Measurements from ENCODE around the gene PPARD.

Gene PPARD

GRCh38 chr6:35400111-35400510 lies 57.8 kb downstream of the PPARD start:
- no peak for DNase-seq (ENCODE audit: low spot score in 2 of 2)
- Mint-ChIP-seq H3K4me1 (peaks cover 49% of the 10 kb centered on the region), H3K27ac (ENCODE audit: low read depth) (peak overlapping the region; percentile 39), H3K36me3 (ENCODE audit: insufficient read depth) (peaks cover 4% of the 10 kb centered on the region), H3K9me3 (no peaks in the 10 kb centered on the region), H3K27me3 (no peaks in the 10 kb centered on the region), H3K4me3 (no peak overlapping the region)
- ATAC-seq (replicated peaks; ENCODE audit: extremely low read depth, poor library complexity, severe bottlenecking): no peak

GRCh38 chr6:35400901-35401311 lies 58.5 kb downstream of the PPARD start:
- ATAC-seq (replicated peaks; ENCODE audit: extremely low read depth, poor library complexity, severe bottlenecking): no peak
- no peaks in the 10 kb centered on the region for H3K27me3 Mint-ChIP-seq
- peaks cover 47% of the 10 kb centered on the region for H3K4me1 Mint-ChIP-seq
- H3K36me3 Mint-ChIP-seq (ENCODE audit: insufficient read depth): peaks cover 4% of the 10 kb centered on the region
- DNase-seq (ENCODE audit: low spot score in 2 of 2): no peak
- no peaks in the 10 kb centered on the region for H3K9me3 Mint-ChIP-seq
- H3K27ac Mint-ChIP-seq (ENCODE audit: low read depth): peak overlapping the region; percentile 39
- no peak overlapping the region for H3K4me3 Mint-ChIP-seq

- Mint-ChIP-seq H3K4me1 (peaks cover 51% of the 10 kb centered on the region), H3K9me3 (no peaks in the 10 kb centered on the region), H3K27me3 (no peaks in the 10 kb centered on the region), H3K27ac (ENCODE audit: low read depth) (peak overlapping the region; percentile 27), H3K4me3 (no peak overlapping the region), H3K36me3 (ENCODE audit: insufficient read depth) (peaks cover 4% of the 10 kb centered on the region)
- ATAC-seq (replicated peaks; ENCODE audit: extremely low read depth, poor library complexity, severe bottlenecking) (no peak), DNase-seq (ENCODE audit: low spot score in 2 of 2) (no peak)
These were observed 59.2 kb downstream of the PPARD start for GRCh38 chr6:35401514-35401913.

- no peaks in the 10 kb centered on the region for H3K27me3 Mint-ChIP-seq
- H3K4me3 Mint-ChIP-seq: no peak overlapping the region
- ATAC-seq (replicated peaks; ENCODE audit: extremely low read depth, poor library complexity, severe bottlenecking) (no peak), DNase-seq (ENCODE audit: low spot score in 2 of 2) (no peak)
- no peaks in the 10 kb centered on the region for H3K9me3 Mint-ChIP-seq
- peaks cover 3% of the 10 kb centered on the region for H3K36me3 Mint-ChIP-seq (ENCODE audit: insufficient read depth)
- peaks cover 45% of the 10 kb centered on the region for H3K4me1 Mint-ChIP-seq
- peak overlapping the region; percentile 26 for H3K27ac Mint-ChIP-seq (ENCODE audit: low read depth)
These were observed 59.9 kb downstream of the PPARD start for GRCh38 chr6:35402136-35402855.

GRCh38 chr6:35402856-35403191 lies 60.5 kb downstream of the PPARD start:
- peak overlapping the region; percentile 26 for H3K27ac Mint-ChIP-seq (ENCODE audit: low read depth)
- no peak overlapping the region for H3K4me3 Mint-ChIP-seq
- no peaks in the 10 kb centered on the region for H3K9me3 Mint-ChIP-seq
- H3K36me3 Mint-ChIP-seq (ENCODE audit: insufficient read depth): peaks cover 2% of the 10 kb centered on the region
- DNase-seq (ENCODE audit: low spot score in 2 of 2) (no peak), ATAC-seq (replicated peaks; ENCODE audit: extremely low read depth, poor library complexity, severe bottlenecking) (no peak)
- H3K27me3 Mint-ChIP-seq: no peaks in the 10 kb centered on the region
- peaks cover 40% of the 10 kb centered on the region for H3K4me1 Mint-ChIP-seq

- Mint-ChIP-seq H3K4me1 (peaks cover 34% of the 10 kb centered on the region), H3K36me3 (ENCODE audit: insufficient read depth) (peaks cover 2% of the 10 kb centered on the region), H3K27ac (ENCODE audit: low read depth) (peak overlapping the region; percentile 75), H3K9me3 (no peaks in the 10 kb centered on the region), H3K4me3 (no peak overlapping the region), H3K27me3 (no peaks in the 10 kb centered on the region)
- no peak for DNase-seq (ENCODE audit: low spot score in 2 of 2)
- ATAC-seq (replicated peaks; ENCODE audit: extremely low read depth, poor library complexity, severe bottlenecking): no peak
These were observed 61.4 kb downstream of the PPARD start for GRCh38 chr6:35403544-35404442.

- H3K27me3 Mint-ChIP-seq: no peaks in the 10 kb centered on the region
- no peak for ATAC-seq (replicated peaks; ENCODE audit: extremely low read depth, poor library complexity, severe bottlenecking)
- H3K4me1 Mint-ChIP-seq: peaks cover 37% of the 10 kb centered on the region
- peaks cover 10% of the 10 kb centered on the region for H3K36me3 Mint-ChIP-seq (ENCODE audit: insufficient read depth)
- H3K9me3 Mint-ChIP-seq: no peaks in the 10 kb centered on the region
- no peak for DNase-seq (ENCODE audit: low spot score in 2 of 2)
- H3K4me3 Mint-ChIP-seq: no peak overlapping the region
- no peak overlapping the region for H3K27ac Mint-ChIP-seq (ENCODE audit: low read depth)
These were observed 64.5 kb downstream of the PPARD start for GRCh38 chr6:35406711-35407485.

- H3K9me3 Mint-ChIP-seq: no peaks in the 10 kb centered on the region
- ATAC-seq (replicated peaks; ENCODE audit: extremely low read depth, poor library complexity, severe bottlenecking) (no peak), DNase-seq (ENCODE audit: low spot score in 2 of 2) (no peak)
- peaks cover 22% of the 10 kb centered on the region for H3K4me1 Mint-ChIP-seq
- no peaks in the 10 kb centered on the region for H3K27me3 Mint-ChIP-seq
- H3K36me3 Mint-ChIP-seq (ENCODE audit: insufficient read depth): peaks cover 24% of the 10 kb centered on the region
- H3K27ac Mint-ChIP-seq (ENCODE audit: low read depth): no peak overlapping the region
- H3K4me3 Mint-ChIP-seq: no peak overlapping the region
These were observed 66.9 kb downstream of the PPARD start for GRCh38 chr6:35409245-35409644.

- Mint-ChIP-seq H3K4me1 (peaks cover 22% of the 10 kb centered on the region), H3K9me3 (no peaks in the 10 kb centered on the region), H3K27ac (ENCODE audit: low read depth) (peak overlapping the region; percentile 14), H3K4me3 (no peak overlapping the region), H3K27me3 (no peaks in the 10 kb centered on the region), H3K36me3 (ENCODE audit: insufficient read depth) (peaks cover 22% of the 10 kb centered on the region)
- ATAC-seq (replicated peaks; ENCODE audit: extremely low read depth, poor library complexity, severe bottlenecking) (no peak), DNase-seq (ENCODE audit: low spot score in 2 of 2) (no peak)
These were observed 67.8 kb downstream of the PPARD start for GRCh38 chr6:35410131-35410530.

- ATAC-seq (replicated peaks; ENCODE audit: extremely low read depth, poor library complexity, severe bottlenecking) (peak; percentile 52), DNase-seq (ENCODE audit: low spot score in 2 of 2) (no peak)
- Mint-ChIP-seq H3K4me3 (peak overlapping the region; percentile 36), H3K4me1 (peaks cover 19% of the 10 kb centered on the region), H3K36me3 (ENCODE audit: insufficient read depth) (peaks cover 27% of the 10 kb centered on the region), H3K9me3 (no peaks in the 10 kb centered on the region), H3K27me3 (no peaks in the 10 kb centered on the region), H3K27ac (ENCODE audit: low read depth) (peak overlapping the region; percentile 14)
These were observed 68.7 kb downstream of the PPARD start for GRCh38 chr6:35411066-35411465.

GRCh38 chr6:35412102-35412501 lies 69.7 kb downstream of the PPARD start:
- Mint-ChIP-seq H3K4me3 (no peak overlapping the region), H3K27me3 (no peaks in the 10 kb centered on the region), H3K9me3 (no peaks in the 10 kb centered on the region), H3K4me1 (peaks cover 16% of the 10 kb centered on the region), H3K36me3 (ENCODE audit: insufficient read depth) (peaks cover 34% of the 10 kb centered on the region), H3K27ac (ENCODE audit: low read depth) (no peak overlapping the region)
- DNase-seq (ENCODE audit: low spot score in 2 of 2) (no peak), ATAC-seq (replicated peaks; ENCODE audit: extremely low read depth, poor library complexity, severe bottlenecking) (no peak)

- no peak for DNase-seq (ENCODE audit: low spot score in 2 of 2)
- Mint-ChIP-seq H3K4me3 (no peak overlapping the region), H3K27me3 (no peaks in the 10 kb centered on the region), H3K4me1 (peaks cover 30% of the 10 kb centered on the region), H3K36me3 (ENCODE audit: insufficient read depth) (peaks cover 36% of the 10 kb centered on the region), H3K9me3 (no peaks in the 10 kb centered on the region), H3K27ac (ENCODE audit: low read depth) (no peak overlapping the region)
- ATAC-seq (replicated peaks; ENCODE audit: extremely low read depth, poor library complexity, severe bottlenecking): no peak
These were observed 71.6 kb downstream of the PPARD start for GRCh38 chr6:35413911-35414310.

Data from central memory CD8-positive, alpha-beta T cell (primary cell).